Activated CD4-positive, alpha-beta T cell treated with anti-CD3 and anti-CD28 coated beads for 48 hours (primary cell): ENCODE results near the gene ANKS6.

ENCODE experiments used
- DNase-seq: peaks from one replicate; pipeline ENCODE4 v3.0.0-alpha.2; 2020

The ANKS6 gene

DNA sequence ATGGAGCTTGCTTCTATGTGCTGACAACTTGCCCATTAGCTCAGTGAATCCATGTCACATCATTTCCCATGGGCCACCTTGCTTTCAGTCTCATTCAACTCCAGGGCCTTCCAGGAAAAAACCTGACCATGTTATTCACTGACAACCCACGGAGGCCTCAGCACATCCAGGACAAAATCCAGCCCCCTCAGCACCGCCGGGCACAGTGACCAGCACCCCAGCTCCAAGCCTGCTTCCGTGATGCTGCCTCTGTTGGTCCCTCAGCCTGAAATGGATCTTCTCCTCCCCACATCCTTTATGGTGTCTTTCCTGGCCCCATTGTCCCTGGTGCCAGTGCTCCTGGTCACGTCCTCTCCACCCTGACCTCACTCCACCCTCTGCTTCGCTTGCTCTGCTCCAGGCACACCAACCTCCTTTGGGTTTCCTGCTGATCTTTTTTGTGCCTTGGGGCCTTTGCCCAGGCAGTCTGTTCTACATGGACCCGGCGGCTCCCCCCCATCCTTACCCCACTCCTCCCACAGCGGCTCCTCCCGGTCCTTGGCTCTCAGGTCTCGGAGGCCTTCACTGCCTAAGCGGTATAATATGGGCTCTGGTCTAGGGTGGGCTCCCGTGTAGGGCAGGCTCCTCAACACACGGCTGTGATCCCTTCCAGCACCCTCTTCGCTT lies 25.0 kb downstream of the ANKS6 start:
- no peak for DNase-seq

DNA sequence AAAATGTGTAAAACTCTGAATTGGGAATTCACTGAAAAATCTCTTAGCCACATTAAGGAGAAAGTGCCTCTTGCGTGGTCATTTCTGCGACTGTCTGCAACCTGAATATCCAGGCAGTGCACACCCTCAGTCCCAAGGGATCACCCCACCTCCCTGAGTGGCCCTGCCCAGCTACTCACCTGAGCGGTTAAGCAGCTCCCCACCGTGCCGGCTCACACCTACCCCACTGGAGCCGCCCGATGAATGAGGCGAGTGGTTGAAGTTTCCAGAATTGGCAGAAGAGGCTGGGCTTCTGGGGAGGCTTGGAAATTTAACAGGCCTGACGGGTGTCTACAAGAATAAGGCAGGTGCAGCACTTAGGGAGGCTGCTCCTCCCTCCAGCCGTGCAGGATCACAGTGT lies 25.6 kb downstream of the ANKS6 start:
- no peak for DNase-seq

DNA sequence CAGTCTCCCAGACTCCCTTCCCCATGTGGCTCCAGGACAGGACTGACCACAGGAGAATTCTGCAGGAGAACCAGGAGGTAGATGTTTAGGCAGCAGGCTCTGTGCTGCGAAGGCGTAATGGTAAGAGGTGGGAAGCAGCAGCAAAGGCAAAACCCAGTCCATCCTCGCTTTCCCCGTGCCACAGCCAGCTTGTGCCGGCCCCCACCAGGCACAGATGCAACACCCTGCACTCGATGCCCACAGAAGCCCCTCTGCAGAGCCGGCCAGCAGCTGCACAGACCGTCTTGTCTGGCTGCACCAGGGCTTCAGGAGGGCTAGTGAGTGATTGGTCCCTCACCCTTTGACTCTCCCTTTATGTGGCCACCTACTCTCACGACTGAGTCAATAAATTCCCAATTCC lies 28.0 kb downstream of the ANKS6 start:
- DNase-seq = no peak

DNA sequence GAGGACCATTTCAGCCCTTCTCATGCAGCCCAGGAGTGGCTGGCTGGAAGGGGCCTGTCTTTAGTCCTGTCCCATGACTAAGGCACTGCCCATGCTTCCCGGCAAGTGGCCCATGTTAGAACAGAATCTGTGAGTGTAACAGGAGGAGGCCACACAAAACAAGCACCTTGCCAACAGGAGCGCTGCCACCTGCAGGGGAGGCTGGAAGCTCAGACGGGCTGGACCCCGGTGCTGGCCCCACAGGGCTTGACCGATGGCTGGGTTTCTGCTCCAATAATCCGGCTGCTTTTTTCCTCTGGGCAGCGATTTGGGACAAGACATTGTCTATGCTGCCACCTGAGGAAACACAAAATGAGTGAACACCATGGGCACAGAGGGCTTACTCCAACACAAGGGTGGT lies 28.4 kb downstream of the ANKS6 start:
- no peak for DNase-seq

DNA sequence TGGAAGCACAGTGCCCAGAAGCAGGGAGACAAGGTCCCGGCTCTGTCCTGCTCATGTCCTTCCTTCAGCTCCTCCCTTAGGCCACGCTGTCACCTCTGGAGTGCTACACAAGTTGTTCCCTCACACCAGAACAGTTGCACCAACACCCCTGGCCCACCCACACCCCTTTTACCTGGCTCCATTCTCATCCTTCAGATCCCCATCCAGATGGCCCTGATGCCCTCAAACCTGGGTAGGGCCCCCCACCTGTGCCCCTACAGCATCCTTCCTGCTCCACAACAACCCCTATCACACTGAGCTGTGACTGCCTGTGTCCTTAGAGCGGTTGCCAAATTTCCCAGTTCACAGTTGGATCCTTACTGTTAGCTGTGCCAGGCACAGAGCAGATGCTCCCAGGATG lies 29.2 kb downstream of the ANKS6 start:
- no peak for DNase-seq

DNA sequence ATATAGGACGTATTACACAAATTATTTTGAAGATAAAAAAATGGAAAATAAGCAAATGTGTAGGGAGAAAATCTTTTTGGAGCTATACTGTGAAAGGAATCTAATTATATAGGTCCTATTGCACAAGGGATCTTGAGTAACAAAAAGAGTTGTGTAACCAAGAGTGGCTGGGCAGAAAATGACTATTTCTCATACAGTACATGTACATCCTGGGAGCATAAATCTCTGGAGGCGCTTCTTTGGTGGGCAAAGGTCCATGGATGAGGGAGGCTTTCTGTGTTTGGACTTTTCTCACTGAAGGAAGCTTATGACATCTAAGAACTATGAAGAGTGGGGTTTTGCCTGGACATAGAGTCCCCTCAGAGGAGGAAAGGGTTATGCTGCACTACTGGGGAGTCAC lies 29.8 kb downstream of the ANKS6 start:
- DNase-seq = no peak

DNA sequence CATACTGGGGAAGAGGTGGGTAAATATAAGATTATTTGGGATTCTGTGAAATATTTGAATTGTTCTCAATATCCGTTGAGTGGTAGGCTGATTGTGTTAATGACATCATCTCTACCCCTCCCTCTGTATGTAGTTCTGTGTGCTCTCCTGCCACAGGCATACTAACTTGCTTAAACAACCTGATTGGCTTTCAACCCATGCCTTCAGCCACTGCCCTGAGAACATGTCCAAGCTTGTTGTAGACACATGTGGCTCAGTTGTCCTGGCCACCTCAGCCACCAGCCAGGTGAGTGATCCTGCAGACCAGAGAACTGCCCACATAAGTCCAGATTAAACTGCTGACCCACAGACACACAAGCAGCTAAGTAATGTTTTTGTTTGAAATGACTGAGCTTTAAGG lies 31.1 kb downstream of the ANKS6 start:
- DNase-seq = no peak

DNA sequence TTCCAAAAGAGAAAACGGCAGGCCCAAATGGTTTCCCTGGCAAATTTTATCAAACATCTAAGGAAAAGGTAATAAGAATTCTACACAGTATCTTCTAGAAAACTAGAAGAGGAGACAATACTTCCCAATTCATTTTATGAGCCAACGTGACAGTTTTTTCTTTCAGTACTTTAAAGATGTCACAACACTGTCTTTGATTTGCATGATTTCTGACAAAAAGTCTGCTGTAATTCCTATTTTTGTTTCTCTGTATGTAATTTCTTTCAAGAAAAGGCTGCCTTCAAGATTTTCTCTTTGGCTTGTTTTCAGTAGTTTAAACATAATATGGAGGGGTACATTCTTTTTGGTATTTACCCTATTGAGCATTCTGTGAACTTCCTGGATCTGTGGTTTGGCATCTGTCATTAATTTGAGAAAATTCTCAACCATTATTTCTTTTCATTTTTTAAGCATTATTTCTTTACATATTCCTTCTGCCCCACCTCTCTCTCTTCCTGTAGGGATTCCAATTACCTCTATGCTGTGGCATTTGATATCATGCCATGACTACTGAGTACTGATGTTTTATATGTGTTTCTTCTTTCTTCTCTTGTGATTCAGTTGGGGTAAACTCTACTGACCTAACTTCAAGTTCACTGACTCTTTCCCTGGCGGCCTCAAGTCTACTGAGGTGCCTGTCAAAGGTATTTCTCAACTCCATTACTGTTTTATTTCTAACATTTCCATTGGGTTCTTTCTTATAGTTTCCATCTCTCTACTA lies 32.2 kb downstream of the ANKS6 start:
- no peak for DNase-seq

DNA sequence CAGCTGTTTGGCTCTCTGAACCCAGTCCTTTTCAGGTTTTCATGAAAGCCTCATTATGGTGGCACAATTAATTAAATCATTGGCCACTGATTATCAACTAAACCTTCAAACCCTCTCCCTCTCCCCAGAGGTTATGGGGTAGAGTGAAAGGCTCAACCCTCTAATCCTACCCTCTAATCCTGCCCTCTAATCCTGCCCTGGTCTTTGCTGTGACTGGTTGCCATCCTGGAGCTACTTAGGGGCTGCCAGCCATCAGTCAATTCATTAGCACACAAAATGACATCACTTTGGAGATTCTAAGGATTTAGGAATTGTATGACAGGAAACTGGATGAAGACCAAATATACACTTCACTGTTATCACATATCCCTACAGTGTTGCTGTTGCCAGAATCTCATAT lies 36.1 kb downstream of the ANKS6 start:
- DNase-seq = no peak

DNA sequence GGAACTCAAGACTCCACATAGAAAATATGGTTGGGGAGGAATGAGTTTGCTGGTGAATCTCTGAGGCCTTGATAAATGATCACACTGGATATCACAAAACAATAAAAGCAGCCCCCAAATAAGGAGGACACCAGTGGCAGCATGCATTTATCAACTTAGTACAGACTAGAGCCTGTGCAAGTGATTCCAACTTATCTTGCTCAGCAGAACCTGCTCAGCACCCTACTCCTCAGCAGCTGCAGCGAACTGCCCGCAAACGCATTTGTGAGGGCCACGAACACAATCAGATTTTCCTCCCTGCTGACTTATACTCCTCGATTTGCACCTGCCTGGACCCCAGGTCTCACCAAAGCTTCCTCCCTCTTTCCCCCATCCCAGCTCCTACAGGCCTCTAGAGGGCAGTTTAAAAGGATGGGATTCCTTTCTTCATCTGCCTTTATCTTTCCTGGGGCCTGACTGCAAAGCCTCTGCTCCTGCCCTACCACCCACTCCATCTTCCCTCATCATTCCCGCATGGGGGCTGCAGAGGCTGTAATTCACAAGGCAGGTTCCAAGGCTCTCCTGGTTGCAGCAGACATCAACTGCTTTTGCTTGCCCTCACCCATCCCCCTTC lies 41.2 kb downstream of the ANKS6 start:
- no peak for DNase-seq

DNA sequence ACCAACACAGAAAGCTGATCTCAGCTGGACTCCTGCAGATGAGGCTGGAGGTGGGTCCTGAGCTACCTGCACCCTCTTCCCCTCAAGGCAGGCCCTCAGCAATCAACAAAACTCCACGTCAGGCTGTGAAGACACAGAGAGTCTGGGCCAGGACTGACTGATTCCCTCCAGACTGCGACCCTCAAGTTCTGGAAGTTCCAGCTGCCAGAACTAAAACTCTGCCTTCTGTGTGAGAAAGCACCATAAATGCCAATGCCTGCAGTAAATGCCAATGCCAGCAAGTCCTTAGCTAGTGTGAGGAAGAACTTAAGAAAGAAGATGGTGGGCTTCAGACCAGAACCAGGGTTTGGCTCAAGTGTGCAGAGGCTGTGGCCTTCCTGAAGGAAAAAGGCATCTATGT lies 45.1 kb downstream of the ANKS6 start:
- no peak for DNase-seq

DNA sequence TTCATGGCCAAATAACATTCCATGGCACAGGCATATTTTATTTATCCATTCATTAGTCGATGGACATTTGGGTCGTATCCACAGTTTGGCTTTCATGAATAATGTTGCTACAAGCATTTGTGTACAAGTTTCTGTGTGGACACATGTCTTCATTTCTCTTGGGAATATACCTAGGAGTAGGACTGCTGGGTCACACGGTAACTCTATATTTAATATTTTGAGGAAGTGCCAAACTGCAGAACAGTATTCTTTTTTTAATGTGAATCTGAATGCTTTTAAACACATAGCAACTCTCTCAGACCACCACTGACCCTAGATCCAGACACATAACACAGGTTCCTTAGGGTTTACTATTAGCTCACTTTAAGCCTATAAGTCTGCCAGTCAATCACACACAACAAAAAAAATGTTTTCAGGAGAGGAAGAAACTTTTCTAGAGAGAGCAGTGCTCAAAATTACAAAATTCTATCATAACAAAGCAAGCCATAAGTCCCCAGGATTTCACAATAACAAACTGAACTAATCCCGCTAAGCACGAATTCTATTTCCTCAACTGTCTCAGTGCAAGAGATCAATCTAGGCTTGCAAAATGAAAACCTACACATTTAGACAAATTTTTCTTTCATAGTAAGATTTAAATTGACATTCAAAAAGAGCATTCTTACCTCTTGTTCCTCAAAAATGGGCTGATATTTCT lies 45.8 kb downstream of the ANKS6 start:
- no peak for DNase-seq

DNA sequence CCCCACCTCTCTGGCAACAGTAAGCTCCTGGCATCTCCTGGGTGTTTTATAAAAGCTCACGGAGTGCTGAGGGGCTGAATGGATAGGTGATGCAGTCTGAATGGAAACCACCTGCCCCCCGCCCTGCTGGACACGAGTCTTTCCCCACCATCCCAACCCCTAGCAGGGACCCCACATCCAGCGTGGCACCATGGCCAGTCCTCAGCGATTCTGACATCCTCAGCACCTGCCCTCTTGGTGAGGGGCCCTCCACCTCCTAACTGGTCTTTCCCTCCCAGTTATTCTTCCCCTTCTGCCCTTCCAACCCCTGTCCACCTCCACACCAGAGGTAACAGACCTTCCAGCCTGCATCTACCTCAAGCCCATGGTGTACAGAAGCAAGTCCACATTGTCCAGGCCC lies 48.9 kb downstream of the ANKS6 start:
- DNase-seq = no peak

DNA sequence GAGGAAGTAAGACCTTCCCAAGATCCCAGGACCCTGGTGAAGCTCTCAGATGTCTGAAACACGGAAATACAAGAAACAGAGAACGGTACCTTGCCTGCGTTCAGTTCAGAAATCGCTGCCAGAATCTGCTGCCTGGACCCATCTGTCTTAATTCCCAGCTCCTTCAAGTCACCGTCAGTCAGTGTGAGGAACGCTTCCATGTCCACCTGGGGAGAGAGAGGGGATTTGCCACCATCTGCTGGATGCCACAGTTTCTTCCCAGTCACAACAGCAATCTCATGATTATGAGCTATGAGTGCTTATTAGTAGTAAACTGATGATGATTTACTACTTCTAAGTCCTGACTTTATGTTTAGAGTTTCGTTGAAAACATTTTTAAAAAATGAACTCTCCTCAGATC lies 50.9 kb downstream of the ANKS6 start:
- DNase-seq = no peak

DNA sequence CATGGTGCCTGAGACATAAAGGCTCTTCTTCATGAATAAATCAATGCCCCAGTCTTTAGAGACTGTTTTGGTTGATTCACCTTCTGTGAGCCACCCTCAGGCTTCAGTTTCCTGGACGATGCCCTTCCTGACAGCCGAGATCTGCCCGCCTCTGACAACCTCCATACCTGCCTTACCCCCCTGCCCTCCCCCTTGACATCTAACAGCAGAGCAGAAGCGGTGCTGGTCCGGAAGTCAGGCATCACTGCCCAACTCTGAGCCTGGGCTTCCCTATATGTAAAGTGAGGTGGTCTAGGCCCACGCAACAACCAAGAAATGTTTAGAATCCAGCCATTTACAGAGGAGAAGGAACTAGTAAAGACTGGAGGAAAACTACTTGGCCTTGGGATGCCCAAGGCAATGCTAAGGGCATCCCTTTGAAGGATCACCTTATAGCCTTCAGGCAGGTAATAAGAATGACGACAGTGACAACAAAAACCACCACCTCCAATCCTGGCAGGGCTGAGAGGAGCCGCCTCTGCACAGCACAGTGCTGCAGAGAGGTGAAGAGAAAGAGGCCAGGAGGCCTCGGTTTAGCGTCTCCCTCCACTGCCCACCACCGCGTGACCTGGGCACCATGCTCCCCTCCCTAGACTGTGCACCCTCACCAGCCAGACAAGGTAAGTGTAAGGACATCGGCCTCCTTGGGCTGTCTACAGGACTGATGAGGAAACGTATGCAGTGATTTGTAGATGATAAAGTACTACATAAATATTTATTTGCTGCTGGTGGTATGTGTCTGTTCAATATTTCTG lies 52.3 kb downstream of the ANKS6 start:
- DNase-seq = no peak

DNA sequence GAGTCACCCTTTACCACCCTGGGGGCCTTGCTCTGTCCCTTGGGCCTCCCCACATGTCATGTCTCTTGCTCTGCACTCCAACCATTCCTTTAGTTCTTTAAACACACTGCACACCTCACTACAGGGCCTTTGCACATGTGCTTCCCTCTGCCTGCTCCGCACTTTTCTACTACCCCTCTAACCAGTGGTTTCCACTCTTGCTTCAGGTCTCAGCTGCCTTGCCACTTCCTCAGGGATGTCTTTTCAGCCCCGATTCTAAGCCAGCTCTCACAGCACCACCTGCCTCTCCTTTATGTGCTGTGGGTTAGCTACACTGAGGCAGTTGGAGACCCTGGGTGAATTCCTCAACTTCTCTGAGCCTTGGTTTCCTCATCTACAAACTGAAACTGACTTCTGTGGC lies 53.0 kb downstream of the ANKS6 start:
- no peak for DNase-seq

DNA sequence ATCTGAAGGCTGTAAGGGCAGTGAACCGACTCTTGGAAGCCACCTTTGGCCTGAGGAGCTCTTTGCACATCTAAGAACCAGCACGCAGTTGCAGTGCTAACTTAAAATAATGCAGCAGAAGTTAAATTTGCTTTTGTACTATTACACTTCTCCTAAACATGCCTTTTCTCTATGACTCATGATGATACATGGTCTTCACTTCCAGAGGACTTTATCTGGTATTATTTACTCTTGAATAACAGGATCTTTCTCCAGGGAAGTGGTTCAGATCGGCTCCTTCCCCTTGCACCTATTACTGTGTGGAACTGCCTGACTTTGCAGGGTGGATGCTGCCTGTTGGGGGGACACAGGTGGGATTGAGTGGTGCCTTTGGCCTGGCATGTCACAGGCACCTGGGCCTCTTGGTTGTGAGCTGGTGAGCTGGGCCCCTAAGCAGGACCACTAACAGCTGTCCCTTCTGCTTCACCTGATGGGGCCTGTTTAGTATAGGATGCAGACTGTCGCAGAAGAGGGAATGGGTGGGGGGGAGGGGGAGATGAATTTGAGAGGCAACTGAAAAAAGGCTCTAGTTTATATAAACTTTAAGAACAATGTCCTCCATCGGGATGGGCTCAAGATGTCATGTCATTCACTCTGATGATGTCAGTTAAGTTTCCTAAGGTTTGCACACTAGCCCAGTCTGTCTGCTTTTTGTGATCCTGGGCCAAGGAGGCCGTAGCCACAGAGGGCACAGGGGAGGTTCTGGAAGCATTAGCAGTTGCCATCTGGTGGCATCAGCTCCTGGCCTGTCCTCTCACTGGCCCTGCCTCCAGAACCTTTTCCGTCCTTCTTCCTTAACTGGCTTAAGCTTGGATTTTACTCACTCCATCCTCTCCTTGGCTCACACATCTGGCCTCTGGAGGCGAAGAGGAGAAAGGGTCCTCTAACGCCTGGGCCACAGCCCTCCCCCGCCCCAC lies 53.8 kb downstream of the ANKS6 start:
- no peak for DNase-seq

DNA sequence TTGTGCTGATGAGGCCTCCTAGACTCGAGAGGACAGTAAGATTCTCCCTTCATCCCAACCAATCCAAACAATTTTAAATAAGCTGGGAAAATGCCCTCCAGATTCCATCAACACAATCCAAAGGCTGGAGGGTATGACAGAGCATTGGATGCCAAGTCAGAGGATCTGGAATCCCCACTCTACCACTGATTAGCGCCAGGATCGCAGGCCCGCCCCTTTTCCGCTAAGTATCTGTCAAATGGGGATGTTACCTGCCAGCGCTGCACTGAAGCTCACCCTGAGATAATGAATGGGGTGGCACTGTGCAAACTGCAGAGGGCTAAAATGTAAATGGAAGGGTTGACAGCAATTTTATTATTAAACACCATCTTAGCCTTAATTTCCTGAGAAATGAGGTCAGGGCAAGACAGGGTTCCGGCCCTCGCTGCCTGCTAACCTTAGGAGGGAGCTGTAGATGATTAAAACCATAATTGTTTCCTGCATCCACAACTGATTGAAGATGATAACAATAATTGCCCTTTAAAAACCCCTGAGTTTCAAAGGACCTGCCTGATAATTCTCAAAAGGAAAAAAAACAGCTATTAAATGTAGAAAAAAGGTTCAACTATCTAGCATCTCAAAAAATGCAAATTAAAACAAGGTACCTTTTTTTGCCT lies 56.0 kb downstream of the ANKS6 start:
- DNase-seq = no peak

DNA sequence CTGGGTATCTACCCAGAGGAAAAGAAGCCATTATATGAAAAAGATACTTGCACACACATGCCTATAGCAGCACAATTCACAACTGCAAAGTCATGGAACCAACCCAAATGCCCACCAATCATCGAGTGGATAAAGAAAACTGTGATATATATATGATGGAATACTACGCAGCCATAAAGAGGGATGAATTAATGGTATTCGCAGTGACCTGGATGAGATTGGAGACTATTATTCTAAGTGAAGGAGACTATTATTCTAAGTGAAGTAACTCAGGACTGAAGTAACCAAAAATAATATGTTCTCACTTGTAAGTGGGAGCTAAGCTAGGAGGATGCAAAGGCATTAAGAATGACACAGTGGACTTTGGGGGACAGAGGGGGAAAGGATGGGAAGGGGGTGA lies 57.6 kb downstream of the ANKS6 start:
- no peak for DNase-seq

DNA sequence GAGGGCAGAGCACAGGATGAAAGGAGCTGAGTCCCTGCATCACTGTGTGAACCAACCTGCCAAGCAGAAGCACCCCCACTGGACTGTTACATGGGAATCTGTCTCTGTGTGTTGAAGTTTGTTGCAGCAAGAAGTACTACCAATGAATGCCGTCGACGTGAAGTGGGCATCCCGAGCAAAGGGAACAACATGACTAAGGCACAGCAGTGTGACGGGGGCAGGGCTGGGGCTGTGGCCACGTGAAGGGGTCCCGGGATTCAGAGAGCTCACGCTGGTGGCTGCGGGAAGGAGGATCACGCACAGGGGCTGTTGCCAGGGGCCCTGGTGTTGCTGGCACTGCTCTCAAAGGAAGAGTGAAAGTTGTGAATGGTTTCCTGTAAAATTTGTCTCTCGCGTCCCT lies 60.1 kb downstream of the ANKS6 start:
- no peak for DNase-seq

DNA sequence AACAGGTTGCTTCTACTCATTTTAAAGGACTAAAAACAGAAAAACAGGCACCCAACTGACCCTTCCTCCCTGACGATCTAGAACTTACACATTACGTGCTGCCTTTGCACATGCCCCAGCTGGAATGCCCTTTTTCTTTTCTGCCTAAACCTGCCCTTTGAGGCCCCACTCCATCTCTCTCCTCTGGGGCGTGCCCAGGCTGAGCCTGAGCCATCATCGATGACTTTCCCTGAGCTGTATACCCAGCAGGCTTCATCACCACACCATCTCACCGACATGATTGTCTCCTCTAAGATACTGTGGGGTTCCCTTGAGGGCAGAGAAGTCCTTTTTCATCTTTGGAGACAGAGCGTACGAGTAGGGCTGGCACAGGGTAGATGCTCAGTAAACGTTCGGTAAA lies 63.6 kb downstream of the ANKS6 start:
- DNase-seq = no peak
